ENCODE data around the gene SLC38A11. TPM values are rescaled to one million over a fixed set of nuclear protein-coding genes. Genes with fewer than 3 reads are reported as not detected.

The SLC38A11 gene
- total RNA-seq, 6 experiments from 2014 or later, result 0.58 to 3.6 (median 2.1) TPM

DNA sequence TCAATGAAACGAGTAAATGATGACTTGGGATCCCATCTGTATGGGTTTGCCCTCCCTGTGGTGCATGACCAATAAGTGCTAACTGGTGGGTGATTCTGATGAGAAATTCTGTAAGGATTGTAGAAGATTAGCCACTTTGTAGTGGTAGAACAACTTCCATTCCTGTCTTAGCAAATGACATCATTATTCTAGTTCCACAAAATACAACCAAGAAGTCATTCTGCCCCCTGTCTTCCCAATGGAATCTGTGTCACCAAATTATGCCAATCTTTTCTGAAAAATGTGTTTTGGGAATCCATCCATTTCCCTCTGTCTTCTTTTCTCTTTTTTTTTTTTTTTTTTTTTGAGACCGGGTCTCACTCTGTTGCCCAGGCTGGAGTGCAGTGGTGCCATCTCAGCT lies 48.4 kb downstream of the SLC38A11 start:
- TF ChIP-seq, protein P1, sequence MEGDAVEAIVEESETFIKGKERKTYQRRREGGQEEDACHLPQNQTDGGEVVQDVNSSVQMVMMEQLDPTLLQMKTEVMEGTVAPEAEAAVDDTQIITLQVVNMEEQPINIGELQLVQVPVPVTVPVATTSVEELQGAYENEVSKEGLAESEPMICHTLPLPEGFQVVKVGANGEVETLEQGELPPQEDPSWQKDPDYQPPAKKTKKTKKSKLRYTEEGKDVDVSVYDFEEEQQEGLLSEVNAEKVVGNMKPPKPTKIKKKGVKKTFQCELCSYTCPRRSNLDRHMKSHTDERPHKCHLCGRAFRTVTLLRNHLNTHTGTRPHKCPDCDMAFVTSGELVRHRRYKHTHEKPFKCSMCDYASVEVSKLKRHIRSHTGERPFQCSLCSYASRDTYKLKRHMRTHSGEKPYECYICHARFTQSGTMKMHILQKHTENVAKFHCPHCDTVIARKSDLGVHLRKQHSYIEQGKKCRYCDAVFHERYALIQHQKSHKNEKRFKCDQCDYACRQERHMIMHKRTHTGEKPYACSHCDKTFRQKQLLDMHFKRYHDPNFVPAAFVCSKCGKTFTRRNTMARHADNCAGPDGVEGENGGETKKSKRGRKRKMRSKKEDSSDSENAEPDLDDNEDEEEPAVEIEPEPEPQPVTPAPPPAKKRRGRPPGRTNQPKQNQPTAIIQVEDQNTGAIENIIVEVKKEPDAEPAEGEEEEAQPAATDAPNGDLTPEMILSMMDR (IDR thresholded peaks at IDR 0.05), result no peak
- TF ChIP-seq POLR2A (IDR thresholded peaks at IDR 0.05), result no peak
- no peaks in the 10 kb centered on the region for H3K27me3 ChIP-seq
- no peak for DNase-seq
- no peak overlapping the region for H3K4me3 ChIP-seq
- intact Hi-C loops (cut with DNase I), result no loop called here
- no peaks in the 10 kb centered on the region for H3K9me3 ChIP-seq
- 50% methylated on average over 2 of the region's 2 CpGs for WGBS (ENCODE audit: insufficient coverage, low coverage, low lambda C conversion rate, missing lambda C conversion rate)
- H3K4me1 ChIP-seq, result peaks cover 0 to 28% (median 8%) of the 10 kb centered on the region in 4 donors
- no peak overlapping the region for H3K27ac ChIP-seq
- H3K36me3 ChIP-seq, result no peaks in the 10 kb centered on the region
- ATAC-seq, result no peak

DNA sequence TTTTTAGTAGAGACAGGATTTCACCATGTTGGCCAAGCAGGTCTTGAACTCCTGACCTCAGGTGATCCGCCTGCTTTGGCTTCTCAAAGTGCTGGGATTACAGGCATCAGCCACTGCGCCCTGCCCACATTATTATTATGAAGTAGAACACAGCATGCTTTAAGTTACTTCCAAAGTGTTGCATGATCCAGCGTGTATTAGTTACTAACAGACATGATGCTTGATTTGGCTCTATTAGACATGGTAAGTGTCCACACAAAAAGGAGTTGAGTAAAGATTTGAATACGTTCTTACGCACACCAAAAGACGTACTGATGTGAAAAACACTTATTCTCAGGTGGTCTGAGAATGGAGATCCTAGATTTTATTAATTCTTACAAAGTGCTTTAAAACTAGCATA lies 50.0 kb downstream of the SLC38A11 start:
- peaks cover 0 to 13% (median 0%) of the 10 kb centered on the region in 4 donors for H3K4me1 ChIP-seq
- TF ChIP-seq POLR2A (IDR thresholded peaks at IDR 0.05), result no peak
- TF ChIP-seq, protein P1 (IDR thresholded peaks at IDR 0.05), result no peak
- DNase-seq, result no peak
- 72% methylated on average over 6 of the region's 6 CpGs for WGBS (ENCODE audit: insufficient coverage, low coverage, low lambda C conversion rate, missing lambda C conversion rate)
- no peak overlapping the region for H3K4me3 ChIP-seq
- intact Hi-C loops (cut with DNase I), result no loop called here
- no peak for ATAC-seq
- no peaks in the 10 kb centered on the region for H3K36me3 ChIP-seq
- no peak overlapping the region for H3K27ac ChIP-seq
- H3K9me3 ChIP-seq, result no peaks in the 10 kb centered on the region
- H3K27me3 ChIP-seq, result no peaks in the 10 kb centered on the region

DNA sequence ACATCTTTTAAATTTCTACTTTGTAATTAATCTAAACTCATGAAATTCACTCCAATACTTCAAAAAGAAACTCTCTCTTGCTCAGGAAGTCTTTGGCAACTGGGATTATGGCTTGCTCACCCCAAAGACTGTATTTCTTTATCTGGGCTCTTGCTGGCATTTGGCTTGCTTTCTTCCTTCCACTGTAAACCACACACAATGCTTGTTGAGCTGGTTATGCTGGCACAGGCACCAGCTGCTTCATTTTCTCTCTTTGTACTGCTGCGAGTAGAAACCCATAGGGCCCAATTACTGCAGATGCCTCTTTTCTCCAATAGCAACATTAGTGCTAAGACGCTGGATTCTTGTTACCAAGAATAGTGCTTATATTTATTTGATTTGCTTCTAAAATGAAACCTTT lies 51.4 kb downstream of the SLC38A11 start:
- peak in 2 of 4 donors; percentile 43 to 54 for ATAC-seq
- Histone ChIP-seq H3K27me3 (no peaks in the 10 kb centered on the region), H3K36me3 (no peaks in the 10 kb centered on the region), H3K27ac (no peak overlapping the region), H3K4me3 (no peak overlapping the region), H3K4me1 (peaks cover 0 to 7% (median 0%) of the 10 kb centered on the region in 4 donors), H3K9me3 (no peaks in the 10 kb centered on the region)
- intact Hi-C loops (cut with DNase I), result no loop called here
- TF ChIP-seq, protein P1 (IDR thresholded peaks at IDR 0.05), result no peak
- no peak for TF ChIP-seq POLR2A (IDR thresholded peaks at IDR 0.05)
- DNase-seq, result no peak
- 35% methylated on average over 2 of the region's 2 CpGs for WGBS (ENCODE audit: insufficient coverage, low coverage, low lambda C conversion rate, missing lambda C conversion rate)

DNA sequence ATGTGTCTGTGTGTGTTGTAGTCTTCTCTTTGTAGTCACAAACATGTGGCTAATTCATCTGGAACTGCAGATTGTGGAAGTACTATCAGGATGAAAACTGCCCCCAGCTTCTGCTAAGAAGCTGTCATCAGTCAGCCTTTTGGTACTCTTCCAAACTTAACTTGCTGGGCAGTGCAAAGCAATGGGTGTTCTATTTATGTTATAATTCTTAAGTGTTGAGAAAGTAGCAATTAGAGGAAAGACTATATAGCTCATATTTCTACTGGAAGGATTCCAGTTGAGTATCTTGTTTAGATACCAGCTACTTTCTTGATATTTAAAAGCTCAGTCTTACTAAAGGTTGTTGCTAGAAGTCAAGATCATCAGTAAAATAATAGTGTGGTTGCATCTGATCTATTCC lies 52.1 kb downstream of the SLC38A11 start:
- intact Hi-C loops (cut with DNase I), result no loop called here
- Histone ChIP-seq H3K27ac (no peak overlapping the region), H3K4me3 (no peak overlapping the region), H3K27me3 (no peaks in the 10 kb centered on the region), H3K9me3 (no peaks in the 10 kb centered on the region), H3K36me3 (no peaks in the 10 kb centered on the region), H3K4me1 (peaks cover 0 to 7% (median 0%) of the 10 kb centered on the region in 4 donors)
- TF ChIP-seq, protein P1 (IDR thresholded peaks at IDR 0.05), result no peak
- no peak for TF ChIP-seq POLR2A (IDR thresholded peaks at IDR 0.05)
- DNase-seq, result no peak
- ATAC-seq, result no peak

DNA sequence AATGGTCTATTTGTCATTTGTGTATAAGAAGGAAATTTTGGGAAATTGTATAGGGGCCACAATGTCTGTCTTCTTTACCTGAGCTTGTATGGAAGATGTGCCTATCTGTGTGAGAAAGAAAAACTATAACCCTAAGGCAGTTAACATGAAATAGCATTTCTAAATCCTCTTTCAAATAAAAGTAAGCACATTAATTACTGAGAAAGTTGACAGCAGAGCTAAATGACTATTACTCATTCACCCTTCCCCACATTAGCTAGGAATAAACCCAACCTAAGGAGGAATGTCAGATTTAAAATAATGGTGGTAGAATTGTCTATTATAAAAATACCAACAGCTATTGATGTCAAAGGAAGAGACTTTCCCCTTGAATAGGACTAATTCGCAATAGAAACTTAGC lies 56.2 kb downstream of the SLC38A11 start:
- Histone ChIP-seq H3K27ac (no peak overlapping the region), H3K4me3 (no peak overlapping the region), H3K36me3 (no peaks in the 10 kb centered on the region), H3K27me3 (no peaks in the 10 kb centered on the region), H3K4me1 (peaks cover 0 to 4% (median 0%) of the 10 kb centered on the region in 4 donors), H3K9me3 (no peaks in the 10 kb centered on the region)
- DNase-seq (no peak), ATAC-seq (no peak)
- TF ChIP-seq POLR2A (IDR thresholded peaks at IDR 0.05), result no peak
- TF ChIP-seq, protein P1 (IDR thresholded peaks at IDR 0.05), result no peak
- 87% methylated on average over 1 of the region's 1 CpG for WGBS (ENCODE audit: insufficient coverage, low coverage, low lambda C conversion rate, missing lambda C conversion rate)
- intact Hi-C loops (cut with DNase I), result no loop called here
